Osteoblast (primary cell): ENCODE results near the gene AMPD3. TPM values are rescaled to one million over a fixed set of nuclear protein-coding genes. Genes with fewer than 3 reads are reported as not detected.

ENCODE experiments used
- DNase-seq: peaks from one replicate; pipeline ENCODE4 v3.0.0; 2011; ENCODE audit warnings: low spot score, mixed read lengths; ENCODE audit not compliant: insufficient read length; ENCODE audit errors: missing footprints
- H2AFZ ChIP-seq: 2 replicates; pipeline ENCODE4 v1.6.0; 2011; ENCODE audit warnings: mild to moderate bottlenecking, low read length
- H3K27ac ChIP-seq: 2 replicates; pipeline ENCODE4 v1.5.1; 2011; ENCODE audit warnings: mild to moderate bottlenecking, low read depth, low read length, moderate library complexity
- H3K27me3 ChIP-seq: 2 replicates; pipeline ENCODE4 v1.6.0; 2012; ENCODE audit warnings: mild to moderate bottlenecking, control low read depth, inconsistent platforms, low read length, moderate library complexity; ENCODE audit not compliant: insufficient read depth
- H3K36me3 ChIP-seq: 2 replicates; pipeline ENCODE4 v1.5.1; 2011; ENCODE audit warnings: mild to moderate bottlenecking, low read length, control low read depth, moderate library complexity; ENCODE audit not compliant: insufficient read depth
- H3K4me1 ChIP-seq: 2 replicates; pipeline ENCODE4 v1.5.1; 2011; ENCODE audit warnings: mild to moderate bottlenecking, low read length, control low read depth, moderate library complexity; ENCODE audit not compliant: insufficient read depth
- H3K4me2 ChIP-seq: 2 replicates; pipeline ENCODE4 v1.6.0; 2011; ENCODE audit warnings: mild to moderate bottlenecking, low read length; ENCODE audit not compliant: insufficient read depth
- H3K4me3 ChIP-seq: fragments of 200-600 bp; sonication (generic); 3 replicates; pipeline ENCODE4 v1.5.1; 2012; ENCODE audit warnings: mild to moderate bottlenecking, low read length, inconsistent platforms; ENCODE audit not compliant: insufficient read depth
- H3K79me2 ChIP-seq: 2 replicates; pipeline ENCODE4 v1.6.0; 2012; ENCODE audit warnings: mild to moderate bottlenecking, low read length, control low read depth, inconsistent platforms; ENCODE audit not compliant: insufficient read depth
- H3K9me3 ChIP-seq: 2 replicates; pipeline ENCODE4 v1.5.1; 2011; ENCODE audit warnings: low read depth, low read length, control low read depth
- H4K20me1 ChIP-seq: 2 replicates; pipeline ENCODE4 v1.6.0; 2012; ENCODE audit warnings: mild to moderate bottlenecking, low read length, control low read depth; ENCODE audit not compliant: insufficient read depth
- CTCF ChIP-seq: IDR thresholded peaks from 2 replicates; pipeline ENCODE4 v1.5.1; 2011; ENCODE audit warnings: mild to moderate bottlenecking, low read depth, low read length, moderate library complexity; ENCODE audit errors: extremely low read depth
- total RNA-seq: library from RNA; depleted of rRNA; stranded (reverse); fragments of >200 nt; gene quantifications from 2 replicates; pipeline ENCODE4 v1.2.3, GENCODE V29; 2012

AMPD3 gene
- total RNA-seq, 1 donor: 3.6 TPM

DNA sequence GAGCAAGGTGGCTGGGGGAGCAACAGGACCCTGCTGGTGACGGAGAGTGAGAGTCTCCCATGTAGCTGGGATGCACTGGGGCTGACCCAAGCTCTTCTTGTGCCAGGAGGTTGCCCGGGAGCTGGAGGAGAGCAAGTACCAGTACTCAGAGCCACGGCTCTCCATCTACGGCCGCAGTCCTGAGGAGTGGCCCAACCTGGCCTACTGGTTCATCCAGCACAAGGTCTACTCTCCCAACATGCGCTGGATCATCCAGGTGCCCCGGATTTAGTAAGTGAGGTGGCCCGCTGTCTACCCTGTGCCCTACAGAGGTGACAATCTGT lies 40.4 kb downstream of the AMPD3 start:
- TF ChIP-seq CTCF: no peak
- Histone ChIP-seq H3K4me2 (no peak overlapping the region), H3K4me3 (no peak overlapping the region), H4K20me1 (no peaks in the 10 kb centered on the region), H2AFZ (no peak overlapping the region), H3K36me3 (peaks cover 26% of the 10 kb centered on the region), H3K4me1 (peaks cover 16% of the 10 kb centered on the region), H3K79me2 (no peaks in the 10 kb centered on the region), H3K9me3 (no peaks in the 10 kb centered on the region), H3K27me3 (no peaks in the 10 kb centered on the region), H3K27ac (no peak overlapping the region)
- no peak for DNase-seq

DNA sequence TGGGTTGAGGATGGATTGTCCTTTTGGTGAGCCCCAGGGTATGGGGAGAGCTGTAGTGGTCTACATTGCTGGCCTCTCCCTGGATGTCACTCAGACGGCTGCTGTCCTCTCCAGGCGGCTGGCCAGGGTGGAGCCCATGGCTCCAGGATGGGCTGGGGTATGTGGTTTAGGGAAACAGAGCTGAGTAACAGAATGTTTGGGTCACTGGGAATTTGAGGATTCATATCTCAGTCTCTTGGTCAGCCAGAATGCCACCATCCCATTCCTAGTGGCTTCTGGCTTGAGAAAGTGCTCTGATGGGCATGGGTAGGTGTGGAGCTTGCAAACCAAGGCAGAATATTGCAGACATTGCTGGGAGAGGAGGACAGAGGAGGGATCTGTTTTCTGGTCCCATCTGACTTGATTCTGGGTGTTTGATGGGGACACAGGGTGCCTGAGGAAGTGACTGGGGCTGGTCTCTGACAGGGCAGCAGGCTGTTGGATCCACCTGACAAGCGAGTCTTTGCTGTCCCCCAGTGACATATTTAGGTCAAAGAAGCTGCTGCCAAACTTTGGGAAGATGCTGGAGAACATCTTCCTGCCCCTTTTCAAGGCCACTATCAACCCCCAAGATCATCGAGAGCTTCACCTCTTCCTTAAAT lies 41.4 kb downstream of the AMPD3 start:
- H3K36me3 ChIP-seq: peaks cover 28% of the 10 kb centered on the region
- no peaks in the 10 kb centered on the region for H3K79me2 ChIP-seq
- DNase-seq: no peak
- H3K27me3 ChIP-seq: no peaks in the 10 kb centered on the region
- peaks cover 6% of the 10 kb centered on the region for H3K4me1 ChIP-seq
- no peak overlapping the region for H3K4me2 ChIP-seq
- H3K4me3 ChIP-seq: no peak overlapping the region
- no peak overlapping the region for H2AFZ ChIP-seq
- no peak overlapping the region for H3K27ac ChIP-seq
- no peaks in the 10 kb centered on the region for H4K20me1 ChIP-seq
- H3K9me3 ChIP-seq: no peaks in the 10 kb centered on the region
- TF ChIP-seq CTCF: no peak

- no peak for TF ChIP-seq CTCF
- Histone ChIP-seq H3K36me3 (peaks cover 28% of the 10 kb centered on the region), H3K9me3 (no peaks in the 10 kb centered on the region)
Measured at GRCh38 chr11:10497371-10498021, 42.4 kb downstream of the AMPD3 start.

DNA sequence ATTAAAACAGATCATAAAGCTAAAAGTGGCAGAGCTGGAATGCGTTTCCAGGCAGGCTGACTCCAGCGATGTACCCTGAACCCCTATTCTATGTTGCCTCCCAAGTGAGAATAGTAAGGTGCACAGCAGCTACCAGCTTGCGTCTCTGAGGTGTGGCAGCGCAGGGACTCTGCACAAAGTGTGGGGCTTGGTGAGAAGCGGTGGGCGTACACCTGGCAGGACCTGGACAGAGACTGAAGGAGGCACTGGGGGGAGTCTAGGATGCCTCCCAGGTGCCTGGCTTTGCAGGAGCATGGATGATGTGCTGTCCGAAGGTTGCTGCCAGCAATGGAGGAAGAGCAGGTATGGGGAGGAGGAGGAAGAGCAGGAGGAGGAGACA lies 42.9 kb downstream of the AMPD3 start:
- H3K4me2 ChIP-seq: no peak overlapping the region
- no peaks in the 10 kb centered on the region for H3K79me2 ChIP-seq
- peaks cover 28% of the 10 kb centered on the region for H3K36me3 ChIP-seq
- no peak for DNase-seq
- no peak overlapping the region for H3K27ac ChIP-seq
- TF ChIP-seq CTCF: no peak
- no peaks in the 10 kb centered on the region for H3K4me1 ChIP-seq
- no peaks in the 10 kb centered on the region for H4K20me1 ChIP-seq
- H3K27me3 ChIP-seq: no peaks in the 10 kb centered on the region
- no peak overlapping the region for H2AFZ ChIP-seq
- H3K9me3 ChIP-seq: no peaks in the 10 kb centered on the region
- H3K4me3 ChIP-seq: no peak overlapping the region

More at GRCh38 chr11:10497371-10498021, 42.4 kb downstream of the AMPD3 start:
- H3K27ac ChIP-seq: no peak overlapping the region
- no peak for DNase-seq
- H4K20me1 ChIP-seq: no peaks in the 10 kb centered on the region
- no peaks in the 10 kb centered on the region for H3K4me1 ChIP-seq
- H3K27me3 ChIP-seq: no peaks in the 10 kb centered on the region
- no peaks in the 10 kb centered on the region for H3K79me2 ChIP-seq
- H3K4me2 ChIP-seq: no peak overlapping the region
- no peak overlapping the region for H3K4me3 ChIP-seq
- H2AFZ ChIP-seq: no peak overlapping the region
